Measurements from ENCODE around the gene SLC34A1. TPM values are rescaled to one million over a fixed set of nuclear protein-coding genes. Genes with fewer than 3 reads are reported as not detected.

The SLC34A1 gene
- polyA plus RNA-seq, 3 donors: not detected

DNA sequence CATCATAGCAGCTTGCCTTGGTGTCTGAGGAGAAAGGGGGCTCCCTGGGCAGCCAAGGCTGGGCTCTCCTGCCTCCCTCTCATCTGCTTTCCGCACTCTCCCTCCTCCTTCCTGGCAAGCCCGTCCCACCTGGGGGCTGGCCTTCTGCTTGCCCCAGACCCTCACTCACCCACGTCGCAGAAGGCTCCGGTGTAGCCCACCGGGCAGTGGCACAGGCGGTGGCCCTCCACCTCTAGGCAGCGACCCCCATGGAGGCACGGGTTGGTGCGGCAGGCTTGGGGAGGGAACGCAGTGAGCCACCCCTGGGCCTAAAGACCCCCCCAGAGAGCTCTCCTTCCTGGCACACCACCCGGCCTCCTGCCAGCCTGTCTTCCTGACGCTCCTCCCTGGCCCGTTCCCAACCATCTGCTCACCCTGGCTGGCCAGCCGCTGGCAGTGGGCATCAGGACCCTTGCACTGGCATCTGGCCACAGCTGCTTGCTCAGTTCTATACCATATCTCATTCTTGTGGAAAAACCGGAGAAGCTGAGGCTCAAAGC is 20.5 kb downstream of the SLC34A1 start:
- H3K4me1 Mint-ChIP-seq: peaks cover 42% of the 10 kb centered on the region
- H3K4me2 ChIP-seq (replicated peaks; ENCODE audit: extremely low read depth, low read length, poor library complexity, severe bottlenecking): peak overlapping the region; percentile 89
- H3K9me3 Mint-ChIP-seq: peaks cover 0 to 17% (median 5%) of the 10 kb centered on the region in 7 donors
- peak overlapping the region; percentile 81 for H2AFZ ChIP-seq (ENCODE audit: insufficient read depth, low read depth, low read length, poor library complexity, severe bottlenecking)
- H3K36me3 Mint-ChIP-seq: peaks cover 8% of the 10 kb centered on the region in 2 donors
- H3K4me3 ChIP-seq (replicated peaks in 1 of 3; ENCODE audit: low read depth in 2 of 3, low read length in 3 of 3): peak overlapping the region in 1 of 3 experiments; percentile 74
- peak overlapping the region; percentile 58 for H3K9ac ChIP-seq (ENCODE audit: insufficient read depth, low read length, poor library complexity, severe bottlenecking)
- H3K27me3 ChIP-seq (ENCODE audit: control insufficient read depth in 2 of 2, insufficient read depth in 2 of 2, low read length in 2 of 2): peaks cover 26 to 38% of the 10 kb centered on the region in 2 donors
- no peak overlapping the region for H3K27ac ChIP-seq (ENCODE audit: low read depth in 1 of 2, low read length in 2 of 2)
- intact Hi-C loops (cut with micrococcal nuclease): loop anchor here (1.0 to 5.0 kb wide), 5 partner anchors 14 to 93 kb away; partner anchors contain the start of gene PDLIM7 (in 1 of the 2)
- TF ChIP-seq, protein P1, sequence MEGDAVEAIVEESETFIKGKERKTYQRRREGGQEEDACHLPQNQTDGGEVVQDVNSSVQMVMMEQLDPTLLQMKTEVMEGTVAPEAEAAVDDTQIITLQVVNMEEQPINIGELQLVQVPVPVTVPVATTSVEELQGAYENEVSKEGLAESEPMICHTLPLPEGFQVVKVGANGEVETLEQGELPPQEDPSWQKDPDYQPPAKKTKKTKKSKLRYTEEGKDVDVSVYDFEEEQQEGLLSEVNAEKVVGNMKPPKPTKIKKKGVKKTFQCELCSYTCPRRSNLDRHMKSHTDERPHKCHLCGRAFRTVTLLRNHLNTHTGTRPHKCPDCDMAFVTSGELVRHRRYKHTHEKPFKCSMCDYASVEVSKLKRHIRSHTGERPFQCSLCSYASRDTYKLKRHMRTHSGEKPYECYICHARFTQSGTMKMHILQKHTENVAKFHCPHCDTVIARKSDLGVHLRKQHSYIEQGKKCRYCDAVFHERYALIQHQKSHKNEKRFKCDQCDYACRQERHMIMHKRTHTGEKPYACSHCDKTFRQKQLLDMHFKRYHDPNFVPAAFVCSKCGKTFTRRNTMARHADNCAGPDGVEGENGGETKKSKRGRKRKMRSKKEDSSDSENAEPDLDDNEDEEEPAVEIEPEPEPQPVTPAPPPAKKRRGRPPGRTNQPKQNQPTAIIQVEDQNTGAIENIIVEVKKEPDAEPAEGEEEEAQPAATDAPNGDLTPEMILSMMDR (IDR thresholded peaks at IDR 0.05): no peak
- no peaks in the 10 kb centered on the region for H3K79me2 ChIP-seq (ENCODE audit: insufficient read depth, low read length)
- peaks cover 38 to 53% (median 49%) of the 10 kb centered on the region in 3 donors for H3K27me3 Mint-ChIP-seq (ENCODE audit: low read depth in 3 of 3)
- H3K27ac Mint-ChIP-seq: peak overlapping the region in 6 of 7 donors; percentile 32 to 89 (median 82)
- H4K20me1 ChIP-seq (ENCODE audit: insufficient read depth, low read length): peaks cover 11% of the 10 kb centered on the region
- H3K4me1 ChIP-seq (ENCODE audit: control insufficient read depth in 1 of 2, insufficient read depth in 2 of 2, low read length in 2 of 2): peaks cover 45 to 46% of the 10 kb centered on the region in 2 donors
- no peak for DNase-seq
- H3K9me3 ChIP-seq (replicated peaks in 1 of 2; ENCODE audit: control insufficient read depth in 1 of 2, insufficient read depth in 1 of 2, low read length in 2 of 2): peaks cover 0 to 12% of the 10 kb centered on the region in 2 donors
- WGBS (ENCODE audit: insufficient coverage): 49% methylated on average over 12 of the region's 16 CpGs
- no peaks in the 10 kb centered on the region for H3K36me3 ChIP-seq (replicated peaks in 1 of 2; ENCODE audit: control insufficient read depth in 1 of 2, insufficient read depth in 2 of 2, low read length in 2 of 2)
- H3K4me3 Mint-ChIP-seq: peak overlapping the region; percentile 72 to 74

GRCh38 chr5:177405312-177405711 is 21.1 kb downstream of the SLC34A1 start:
- peak overlapping the region; percentile 43 to 51 for H3K27ac ChIP-seq (ENCODE audit: low read depth in 1 of 2, low read length in 2 of 2)
- Mint-ChIP-seq H3K4me1 (peaks cover 42% of the 10 kb centered on the region), H3K36me3 (peaks cover 8% of the 10 kb centered on the region in 2 donors), H3K27me3 (ENCODE audit: low read depth in 3 of 3) (peaks cover 35 to 47% (median 43%) of the 10 kb centered on the region in 3 donors), H3K27ac (peak overlapping the region in 6 of 7 donors; percentile 80 to 90 (median 86)), H3K4me3 (peak overlapping the region; percentile 51 to 53), H3K9me3 (peaks cover 0 to 17% (median 5%) of the 10 kb centered on the region in 7 donors)
- intact Hi-C loops (cut with micrococcal nuclease): loop anchor here (2.0 kb wide), 3 partner anchors 13 to 49 kb away; no protein-coding TSS in a partner anchor
- TF ChIP-seq, protein P1 (IDR thresholded peaks at IDR 0.05): no peak
- DNase-seq: peak in 2 of 3 donors; percentile 47 to 69
- no CpG with 5 or more reads among the region's 2 CpGs for WGBS (ENCODE audit: insufficient coverage)
- no peaks in the 10 kb centered on the region for H3K79me2 ChIP-seq (ENCODE audit: insufficient read depth, low read length)
- peak overlapping the region in 1 of 3 experiments; percentile 38 for H3K4me3 ChIP-seq (replicated peaks in 1 of 3; ENCODE audit: low read depth in 2 of 3, low read length in 3 of 3)
- peak overlapping the region; percentile 16 for H3K9ac ChIP-seq (ENCODE audit: insufficient read depth, low read length, poor library complexity, severe bottlenecking)
- H3K36me3 ChIP-seq (replicated peaks in 1 of 2; ENCODE audit: control insufficient read depth in 1 of 2, insufficient read depth in 2 of 2, low read length in 2 of 2): no peaks in the 10 kb centered on the region
- peaks cover 0 to 12% of the 10 kb centered on the region in 2 donors for H3K9me3 ChIP-seq (replicated peaks in 1 of 2; ENCODE audit: control insufficient read depth in 1 of 2, insufficient read depth in 1 of 2, low read length in 2 of 2)
- H2AFZ ChIP-seq (ENCODE audit: insufficient read depth, low read depth, low read length, poor library complexity, severe bottlenecking): no peak overlapping the region
- H3K27me3 ChIP-seq (ENCODE audit: control insufficient read depth in 2 of 2, insufficient read depth in 2 of 2, low read length in 2 of 2): peaks cover 26 to 33% of the 10 kb centered on the region in 2 donors
- H3K4me1 ChIP-seq (ENCODE audit: control insufficient read depth in 1 of 2, insufficient read depth in 2 of 2, low read length in 2 of 2): peaks cover 45 to 48% of the 10 kb centered on the region in 2 donors
- H4K20me1 ChIP-seq (ENCODE audit: insufficient read depth, low read length): peaks cover 11% of the 10 kb centered on the region
- peak overlapping the region; percentile 89 for H3K4me2 ChIP-seq (replicated peaks; ENCODE audit: extremely low read depth, low read length, poor library complexity, severe bottlenecking)

All from CD14-positive monocyte (primary cell).